Measurements from ENCODE around the gene ADCY5. TPM values are rescaled to one million over a fixed set of nuclear protein-coding genes. Genes with fewer than 3 reads are reported as not detected.

Gene ADCY5
- total RNA-seq, 1 donor from 2014 or later, result 4.0 TPM

GRCh38 chr3:123290107-123290930, 158.6 kb downstream of the ADCY5 start:
- Histone ChIP-seq H3K36me3 (no peaks in the 10 kb centered on the region), H3K4me1 (no peaks in the 10 kb centered on the region), H3K27ac (no peak overlapping the region), H3K9me3 (no peaks in the 10 kb centered on the region), H3K4me3 (no peak overlapping the region), H3K27me3 (no peaks in the 10 kb centered on the region)
- no peak for TF ChIP-seq CTCF (IDR thresholded peaks at IDR 0.05)
- intact Hi-C loops (cut with DNase I), result no loop called here
- no peak for ATAC-seq
- DNase-seq, result no peak

- Histone ChIP-seq H3K27ac (no peak overlapping the region), H3K36me3 (no peaks in the 10 kb centered on the region), H3K4me1 (no peaks in the 10 kb centered on the region), H3K27me3 (no peaks in the 10 kb centered on the region), H3K9me3 (no peaks in the 10 kb centered on the region), H3K4me3 (no peak overlapping the region)
- TF ChIP-seq CTCF (IDR thresholded peaks at IDR 0.05), result no peak
- ATAC-seq (no peak), DNase-seq (no peak)
- intact Hi-C loops (cut with DNase I), result no loop called here
These were observed 159.3 kb downstream of the ADCY5 start for GRCh38 chr3:123289391-123290106.

DNA sequence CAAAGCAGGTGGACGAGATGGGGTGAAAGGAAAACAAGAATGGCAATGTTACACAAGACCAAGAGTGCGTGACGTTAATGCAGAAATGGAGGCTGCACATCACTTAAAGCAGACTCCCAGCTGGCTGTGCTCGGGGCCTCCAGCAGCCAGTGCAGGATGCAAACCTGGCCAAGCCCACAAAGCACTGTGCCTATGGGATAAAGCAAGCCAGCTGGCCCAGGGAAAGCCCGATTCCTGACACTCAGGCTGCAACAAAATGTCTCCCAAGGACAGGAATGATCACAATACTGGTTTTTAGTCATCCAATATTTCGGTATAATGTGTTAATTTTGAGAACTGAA, 161.0 kb downstream of the ADCY5 start:
- TF ChIP-seq CTCF (IDR thresholded peaks at IDR 0.05), result no peak
- no peak for ATAC-seq
- intact Hi-C loops (cut with DNase I), result no loop called here

DNA sequence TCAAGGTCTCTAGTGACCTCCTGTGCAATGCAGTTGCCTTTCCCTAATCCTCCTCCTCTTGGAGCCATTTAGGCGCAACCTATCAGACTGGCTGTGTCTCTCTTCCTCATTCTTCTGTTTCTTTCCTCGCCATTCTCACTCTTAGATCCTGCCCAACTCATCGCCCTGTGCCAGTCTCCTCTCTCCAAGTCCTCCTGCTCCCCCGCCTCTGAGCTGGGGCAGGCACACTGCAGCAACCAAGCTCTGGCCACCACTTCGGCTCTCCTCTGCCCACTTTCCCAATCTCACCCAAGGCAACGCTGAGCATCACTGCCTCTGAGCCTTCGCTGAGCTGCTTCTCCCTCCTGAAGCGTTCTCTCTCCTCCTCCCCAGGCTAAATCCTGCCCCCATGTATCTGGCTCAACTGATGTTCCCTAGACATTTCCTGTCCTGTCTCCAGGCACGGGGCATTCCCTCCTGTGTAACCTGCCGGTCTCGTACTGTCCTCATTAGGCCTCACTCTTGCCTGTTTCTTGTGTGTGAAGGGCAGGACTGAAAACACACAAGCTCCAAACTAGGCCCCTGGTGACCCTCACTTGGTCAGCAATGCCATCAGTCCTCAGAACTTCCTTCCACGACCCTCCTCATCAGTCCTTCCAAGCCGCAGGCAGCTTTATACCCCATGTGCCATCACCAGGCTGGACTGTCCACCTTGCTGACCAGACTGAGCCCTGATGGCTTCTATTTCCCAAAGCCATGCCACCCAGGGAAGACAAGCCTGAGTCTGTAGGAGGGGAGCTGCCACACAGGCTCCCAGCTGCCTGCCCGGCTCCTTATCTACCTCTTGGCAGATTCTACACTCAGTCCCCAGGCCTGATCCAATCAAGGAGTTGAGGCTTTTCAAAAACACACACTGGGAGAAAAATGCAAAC, 161.6 kb downstream of the ADCY5 start:
- ATAC-seq (no peak), DNase-seq (no peak)
- H3K27me3 ChIP-seq, result no peaks in the 10 kb centered on the region
- H3K27ac ChIP-seq, result no peak overlapping the region
- H3K36me3 ChIP-seq, result no peaks in the 10 kb centered on the region
- H3K4me1 ChIP-seq, result no peaks in the 10 kb centered on the region
- intact Hi-C loops (cut with DNase I), result no loop called here
- no peak for TF ChIP-seq CTCF (IDR thresholded peaks at IDR 0.05)
- no peak overlapping the region for H3K4me3 ChIP-seq
- no peaks in the 10 kb centered on the region for H3K9me3 ChIP-seq

More for the DNA sequence above, 161.0 kb downstream of the ADCY5 start:
- no peak for DNase-seq
- no peaks in the 10 kb centered on the region for H3K36me3 ChIP-seq
- H3K27ac ChIP-seq, result no peak overlapping the region
- H3K27me3 ChIP-seq, result no peaks in the 10 kb centered on the region
- H3K4me3 ChIP-seq, result no peak overlapping the region
- no peaks in the 10 kb centered on the region for H3K4me1 ChIP-seq
- no peaks in the 10 kb centered on the region for H3K9me3 ChIP-seq

GRCh38 chr3:123286308-123287023, 162.4 kb downstream of the ADCY5 start:
- Histone ChIP-seq H3K4me3 (no peak overlapping the region), H3K27me3 (no peaks in the 10 kb centered on the region), H3K4me1 (no peaks in the 10 kb centered on the region), H3K36me3 (no peaks in the 10 kb centered on the region), H3K27ac (no peak overlapping the region), H3K9me3 (no peaks in the 10 kb centered on the region)
- ATAC-seq (peak; percentile 62), DNase-seq (no peak)
- intact Hi-C loops (cut with DNase I), result no loop called here
- peak; percentile 54 for TF ChIP-seq CTCF (IDR thresholded peaks at IDR 0.05)
